GM21723 (cell line): Measurements from ENCODE around the gene INF2.
"Not testable (repeated sequence)": the region's sequence is repeated elsewhere in the genome, so short reads cannot be mapped to it uniquely, and the experiment has no call there.

ENCODE experiments used
- ATAC-seq: cut with Tn5 transposase; IDR thresholded peaks from one replicate; pipeline ENCODE4 v1.9.1; 2021; ENCODE audit warnings: mild to moderate bottlenecking, moderate library complexity; ENCODE audit not compliant: unreplicated experiment

The INF2 gene

GRCh38 chr14:104749111-104749649, 59.8 kb downstream of the INF2 start:
- ATAC-seq: no peak

GRCh38 chr14:104750056-104750752, 60.8 kb downstream of the INF2 start:
- no peak for ATAC-seq

GRCh38 chr14:104750753-104751057, 61.3 kb downstream of the INF2 start:
- not testable (repeated sequence) for ATAC-seq

- ATAC-seq: no peak
Observed at GRCh38 chr14:104751539-104752422, 62.4 kb downstream of the INF2 start.

- ATAC-seq: peak; percentile 80
Observed at GRCh38 chr14:104752423-104752734, 63.0 kb downstream of the INF2 start.

GRCh38 chr14:104752735-104753527, 63.5 kb downstream of the INF2 start, which contains the start of gene SIVA1:
Gene SIVA1, plus strand, starts transcription at chr14:104753147. Its CDS starts 55 bp downstream, at chr14:104753202.
- ATAC-seq: peak; percentile 92

- ATAC-seq: no peak
Observed at GRCh38 chr14:104753528-104754212, 64.3 kb downstream of the INF2 start.

- no peak for ATAC-seq
Observed at GRCh38 chr14:104754213-104754851, 64.9 kb downstream of the INF2 start.

GRCh38 chr14:104755621-104756020, 66.2 kb downstream of the INF2 start:
- no peak for ATAC-seq

- ATAC-seq: no peak
Observed at GRCh38 chr14:104756477-104757237, 67.2 kb downstream of the INF2 start.

GRCh38 chr14:104757238-104757585, 67.8 kb downstream of the INF2 start:
- ATAC-seq: no peak

GRCh38 chr14:104757681-104758392, 68.4 kb downstream of the INF2 start:
- no peak for ATAC-seq

- no peak for ATAC-seq
Observed at GRCh38 chr14:104758981-104759969, 69.9 kb downstream of the INF2 start.

- ATAC-seq: no peak
Observed at GRCh38 chr14:104765517-104765916, 76.1 kb downstream of the INF2 start.

- no peak for ATAC-seq
Observed at GRCh38 chr14:104766256-104766862, 76.9 kb downstream of the INF2 start.

- ATAC-seq: no peak
Observed at GRCh38 chr14:104766863-104767633, 77.6 kb downstream of the INF2 start.

- ATAC-seq: no peak
Observed at GRCh38 chr14:104767634-104767918, 78.2 kb downstream of the INF2 start.
